T-cell (primary cell): ENCODE data around the gene NEUROG2. TPM values are rescaled to one million over a fixed set of nuclear protein-coding genes. Genes with fewer than 3 reads are reported as not detected.

Experiments used
- ATAC-seq, 4 experiments: fragments of 200-7000 bp in 3 of 4; fragments of 150-1000 bp in 1 of 4; cut with Tn5 transposase; replicated peaks in 1 of 4; 1 replicate in 3 of 4; 2 replicates in 1 of 4; pipeline ENCODE4 v1.10.0; 2021; ENCODE audit warnings: moderate library complexity in 3 of 4, mild to moderate bottlenecking in 2 of 4, moderate number of reproducible peaks in 1 of 4
- CTCF ChIA-PET, 2 donors: fragments of 300-600 bp; sonication (Branson Sonifier 250); formaldehyde crosslinking; loops; one replicate each; lab custom pipeline; 2022; ENCODE audit warnings: antibody characterized with exemption in 2 of 2; lab: Charles Lee
- POLR2A ChIA-PET, 2 donors: fragments of 300-600 bp; sonication (Branson Sonifier 250); formaldehyde crosslinking; loops; one replicate each; lab custom pipeline; 2022; ENCODE audit warnings: antibody characterized with exemption in 2 of 2; lab: Charles Lee
- DNase-seq, 35 experiments: peaks; one replicate each; pipeline versions ENCODE4 v3.0.0 to v3.0.0-alpha.2; 2013 to 2023
- H3K27ac ChIP-seq: one replicate; pipeline ENCODE4 v1.5.1; 2013; ENCODE audit warnings: low read length
- H3K27me3 ChIP-seq, 2 experiments: replicated peaks in 1 of 2; 1 replicate in 1 of 2; 2 replicates in 1 of 2; pipeline versions ENCODE4 v1.6.1 to v1.7.0; 2013; ENCODE audit warnings: low read length in 1 of 2, mixed read lengths in 1 of 2; ENCODE audit not compliant: control insufficient read depth in 2 of 2, insufficient read depth in 2 of 2; ENCODE audit errors: extremely low read depth in 1 of 2
- H3K36me3 ChIP-seq, 2 donors: 1 replicate in 1 of 2; 2 replicates in 1 of 2; pipeline versions ENCODE4 v1.6.1 to v1.7.0; 2013; ENCODE audit warnings: low read length in 1 of 2; ENCODE audit not compliant: control insufficient read depth in 2 of 2, insufficient read depth in 1 of 2; ENCODE audit errors: extremely low read depth in 1 of 2
- H3K4me1 ChIP-seq, 2 experiments: 1 replicate in 1 of 2; 2 replicates in 1 of 2; pipeline versions ENCODE4 v1.6.1 to v1.7.0; 2013; ENCODE audit warnings: low read length in 2 of 2, mixed read lengths in 1 of 2; ENCODE audit not compliant: insufficient read depth in 2 of 2, control insufficient read depth in 1 of 2; ENCODE audit errors: extremely low read depth in 1 of 2
- H3K4me3 ChIP-seq, 2 donors: 1 replicate in 1 of 2; 2 replicates in 1 of 2; pipeline versions ENCODE4 v1.5.1 to v1.7.0; 2013; ENCODE audit warnings: mild to moderate bottlenecking in 2 of 2, low read length in 1 of 2, moderate library complexity in 1 of 2; ENCODE audit not compliant: control insufficient read depth in 1 of 2; ENCODE audit errors: extremely low read depth in 1 of 2
- H3K9me3 ChIP-seq: 2 replicates; pipeline ENCODE4 v1.7.0; 2013
- H3K27ac Mint-ChIP-seq, 2 donors: one replicate each; pipeline ENCODE4 v1.8.0; 2020 to 2021; ENCODE audit warnings: mild to moderate bottlenecking in 2 of 2, mixed read lengths in 2 of 2
- H3K27me3 Mint-ChIP-seq, 2 donors: one replicate each; pipeline ENCODE4 v1.8.0; 2021 to 2022; ENCODE audit warnings: mixed read lengths in 2 of 2
- H3K36me3 Mint-ChIP-seq: one replicate; pipeline ENCODE4 v1.8.0; 2021; ENCODE audit warnings: mixed read lengths
- H3K4me1 Mint-ChIP-seq, 3 donors: one replicate each; pipeline ENCODE4 v1.8.0; 2020 to 2022; ENCODE audit warnings: mixed read lengths in 3 of 3, mild to moderate bottlenecking in 1 of 3
- H3K4me3 Mint-ChIP-seq, 3 donors: one replicate each; pipeline ENCODE4 v1.8.0; 2020 to 2022; ENCODE audit warnings: mild to moderate bottlenecking in 3 of 3, mixed read lengths in 3 of 3, moderate library complexity in 3 of 3
- H3K9me3 Mint-ChIP-seq, 3 donors: one replicate each; pipeline ENCODE4 v1.8.0; 2020 to 2022; ENCODE audit warnings: mixed read lengths in 3 of 3
- WGBS: methylation state at CpG from one replicate; pipeline ENCODE4 v1.1.5; 2013; ENCODE audit warnings: missing lambda C conversion rate; ENCODE audit not compliant: insufficient coverage; 5-methylcytosine and 5-hydroxymethylcytosine counted together
- total RNA-seq, 35 experiments: library from RNA in 6 of 35; stranded (reverse) in 6 of 35; fragments of 120-200 nt in 1 of 35; gene quantifications; one replicate each; pipeline versions ENCODE4 v1.2.1 to v1.2.4 and lab custom pipeline; 2013 to 2026

The NEUROG2 gene
- total RNA-seq, 5 donors from 2014 or later (not counting 1 experiment from before 2014, with no cell fraction given): not detected

DNA sequence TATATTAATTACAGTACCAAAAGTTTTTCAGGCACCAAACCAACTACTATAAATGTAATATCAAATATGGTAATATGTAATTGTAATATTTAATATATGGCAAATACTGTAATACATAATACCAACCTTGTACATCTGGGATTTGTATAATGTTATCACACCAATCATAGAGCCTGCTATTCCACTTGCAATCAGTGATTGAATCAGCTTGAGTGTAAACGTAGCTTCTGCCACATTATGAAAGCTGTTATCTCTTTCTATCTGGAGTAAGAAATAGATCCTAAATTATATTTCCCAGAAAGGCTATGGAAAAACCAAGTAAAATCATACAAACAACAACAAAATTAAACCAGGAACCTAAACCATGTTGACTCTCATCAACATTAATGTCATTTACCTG lies 24.7 kb upstream of the NEUROG2 start:
- Mint-ChIP-seq H3K4me1 (no peaks in the 10 kb centered on the region), H3K36me3 (peaks cover 10% of the 10 kb centered on the region), H3K27ac (no peak overlapping the region), H3K9me3 (no peaks in the 10 kb centered on the region), H3K27me3 (no peaks in the 10 kb centered on the region), H3K4me3 (no peak overlapping the region)
- no peaks in the 10 kb centered on the region for H3K4me1 ChIP-seq
- H3K36me3 ChIP-seq: no peaks in the 10 kb centered on the region
- H3K9me3 ChIP-seq: no peaks in the 10 kb centered on the region
- no peak overlapping the region for H3K27ac ChIP-seq
- H3K4me3 ChIP-seq: no peak overlapping the region
- no peak for ATAC-seq
- DNase-seq: no peak
- ChIA-PET POLR2A (no interaction called here), CTCF (interaction anchor here in 1 of 2 donors (0.6 kb wide), 1 partner anchor 15 kb away, joined by 3 read pairs; no protein-coding TSS in a partner anchor)
- WGBS: no CpG with 5 or more reads among the region's 1 CpG
- no peaks in the 10 kb centered on the region for H3K27me3 ChIP-seq

DNA sequence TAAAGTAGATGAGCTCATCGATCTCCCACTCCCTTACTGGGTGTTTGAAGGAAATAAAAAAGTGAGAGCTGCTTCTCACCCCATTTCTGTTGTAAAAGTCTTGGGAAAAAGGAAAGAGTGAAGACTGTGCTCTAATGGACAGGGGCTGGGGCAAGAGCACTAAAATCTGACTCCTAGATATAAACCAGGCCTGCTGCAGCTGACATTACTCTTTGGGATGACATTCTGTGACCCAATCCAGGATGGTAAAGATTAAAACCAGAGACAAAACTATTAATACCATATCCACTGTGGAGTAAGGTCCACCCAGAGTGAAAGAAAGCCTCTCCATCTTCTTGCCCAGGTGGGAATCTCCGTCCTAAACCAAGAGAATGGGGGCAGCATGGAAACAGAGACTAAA lies 20.1 kb upstream of the NEUROG2 start:
- no peaks in the 10 kb centered on the region for H3K9me3 Mint-ChIP-seq
- H3K27ac Mint-ChIP-seq: no peak overlapping the region
- no peak overlapping the region for H3K4me3 ChIP-seq
- DNase-seq: no peak
- peaks cover 1 to 9% of the 10 kb centered on the region in 2 donors for H3K27me3 Mint-ChIP-seq
- H3K4me3 Mint-ChIP-seq: no peak overlapping the region
- H3K4me1 ChIP-seq: no peaks in the 10 kb centered on the region
- POLR2A ChIA-PET: no interaction called here
- no peak overlapping the region for H3K27ac ChIP-seq
- peaks cover 0 to 5% of the 10 kb centered on the region in 2 experiments for H3K27me3 ChIP-seq
- peaks cover 6% of the 10 kb centered on the region for H3K36me3 Mint-ChIP-seq
- CTCF ChIA-PET: no interaction called here
- H3K9me3 ChIP-seq: no peaks in the 10 kb centered on the region
- ATAC-seq: no peak
- no peaks in the 10 kb centered on the region for H3K36me3 ChIP-seq
- WGBS: no CpG with 5 or more reads among the region's 2 CpGs
- no peaks in the 10 kb centered on the region for H3K4me1 Mint-ChIP-seq

DNA sequence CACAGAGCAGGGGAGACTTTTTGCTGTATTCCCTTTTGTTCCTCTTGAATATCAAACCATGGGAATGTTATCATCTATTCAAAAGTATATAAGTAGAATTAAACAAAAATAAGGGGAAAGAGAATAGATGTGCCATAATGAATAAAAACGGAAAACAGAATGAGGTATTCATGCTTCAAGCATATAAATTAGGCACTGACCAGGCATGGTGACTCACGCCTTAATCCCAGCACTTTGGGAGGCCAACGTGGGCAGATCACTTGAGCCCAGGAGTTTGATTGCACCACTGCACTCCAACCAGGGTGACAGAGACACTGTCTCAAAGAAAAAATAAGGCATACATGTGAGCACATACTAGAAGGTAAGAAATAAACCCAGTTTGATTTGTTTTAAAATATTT lies 16.3 kb upstream of the NEUROG2 start:
- Histone ChIP-seq H3K9me3 (no peaks in the 10 kb centered on the region), H3K4me3 (no peak overlapping the region), H3K4me1 (no peaks in the 10 kb centered on the region), H3K27ac (no peak overlapping the region), H3K36me3 (no peaks in the 10 kb centered on the region), H3K27me3 (peaks cover 0 to 17% of the 10 kb centered on the region in 2 experiments)
- ChIA-PET CTCF (interaction anchor here in 1 of 2 donors (0.6 kb wide), 1 partner anchor 1860 kb away, joined by 3 read pairs; no protein-coding TSS in a partner anchor), POLR2A (interaction anchor here in 1 of 2 donors (0.6 kb wide), 1 partner anchor 416 kb away, joined by 5 read pairs; no protein-coding TSS in a partner anchor)
- H3K4me3 Mint-ChIP-seq: no peak overlapping the region
- WGBS: 79% methylated on average over 2 of the region's 3 CpGs
- DNase-seq (no peak), ATAC-seq (no peak)
- peaks cover 20 to 25% of the 10 kb centered on the region in 2 donors for H3K27me3 Mint-ChIP-seq
- no peaks in the 10 kb centered on the region for H3K9me3 Mint-ChIP-seq
- no peaks in the 10 kb centered on the region for H3K36me3 Mint-ChIP-seq
- no peaks in the 10 kb centered on the region for H3K4me1 Mint-ChIP-seq
- peak overlapping the region in 1 of 2 donors; percentile 36 for H3K27ac Mint-ChIP-seq

DNA sequence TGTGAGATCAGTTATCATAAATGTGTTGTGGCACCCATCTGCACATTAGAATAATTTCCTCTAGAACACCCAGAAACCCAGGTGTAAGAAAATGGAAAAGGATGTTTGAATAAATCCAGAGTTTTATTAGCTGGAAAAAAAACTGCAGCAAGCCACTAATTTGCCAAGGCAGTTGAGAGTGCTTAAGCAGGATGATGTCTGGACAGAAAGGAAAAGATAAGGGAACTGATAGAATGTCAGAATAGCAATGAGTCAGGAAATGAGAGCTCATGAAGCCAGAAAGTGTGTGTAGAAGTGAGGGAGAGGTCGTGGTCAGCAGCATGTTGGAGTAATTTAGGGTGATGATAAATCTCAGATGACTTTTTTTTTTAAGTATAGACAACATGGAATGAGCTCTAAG lies 15.2 kb upstream of the NEUROG2 start:
- no peak overlapping the region for H3K27ac ChIP-seq
- no peaks in the 10 kb centered on the region for H3K9me3 ChIP-seq
- no peak for ATAC-seq
- Mint-ChIP-seq H3K9me3 (no peaks in the 10 kb centered on the region), H3K27ac (no peak overlapping the region), H3K36me3 (no peaks in the 10 kb centered on the region), H3K4me3 (no peak overlapping the region), H3K27me3 (peaks cover 20 to 28% of the 10 kb centered on the region in 2 donors), H3K4me1 (no peaks in the 10 kb centered on the region)
- POLR2A ChIA-PET: interaction anchor here in 1 of 2 donors (1.0 kb wide), 1 partner anchor 43 kb away, joined by 3 read pairs; no protein-coding TSS in a partner anchor
- no peak for DNase-seq
- WGBS: 0% methylated on average over 1 of the region's 1 CpG
- no peak overlapping the region for H3K4me3 ChIP-seq
- peaks cover 0 to 17% of the 10 kb centered on the region in 2 experiments for H3K27me3 ChIP-seq
- no peaks in the 10 kb centered on the region for H3K36me3 ChIP-seq
- CTCF ChIA-PET: interaction anchor here in 1 of 2 donors (0.6 kb wide), 1 partner anchor 12 kb away, joined by 4 read pairs; no protein-coding TSS in a partner anchor
- no peaks in the 10 kb centered on the region for H3K4me1 ChIP-seq

DNA sequence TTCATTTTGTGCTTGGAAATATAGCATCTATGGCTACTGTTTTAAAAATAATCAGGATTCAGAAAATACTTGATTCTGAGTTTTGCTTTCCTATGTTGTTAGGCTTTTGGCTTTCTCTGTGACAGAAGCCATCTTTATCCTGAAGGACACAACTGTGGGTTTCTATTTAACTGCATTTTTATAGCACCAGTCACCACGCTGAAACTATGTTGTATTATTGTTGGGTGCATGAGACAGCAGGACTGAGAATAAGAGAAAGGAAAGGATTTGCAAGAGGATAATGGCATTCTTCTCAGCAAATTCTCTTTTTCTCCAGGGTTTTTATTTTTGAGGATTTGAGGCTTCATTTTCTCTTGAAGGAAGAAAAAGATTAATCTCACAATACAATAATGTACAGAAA lies 10.1 kb upstream of the NEUROG2 start:
- Histone ChIP-seq H3K4me1 (peaks cover 7 to 24% of the 10 kb centered on the region in 2 experiments), H3K27me3 (peaks cover 21 to 40% of the 10 kb centered on the region in 2 experiments), H3K27ac (no peak overlapping the region), H3K9me3 (no peaks in the 10 kb centered on the region), H3K36me3 (no peaks in the 10 kb centered on the region), H3K4me3 (no peak overlapping the region)
- no peak overlapping the region for H3K27ac Mint-ChIP-seq
- peaks cover 15 to 26% (median 25%) of the 10 kb centered on the region in 3 donors for H3K4me1 Mint-ChIP-seq
- 100% methylated on average over 1 of the region's 1 CpG for whole genome bisulfite sequencing
- ChIA-PET CTCF (interaction anchor here (0.6 to 2.3 kb wide), 2 partner anchors 23 to 60 kb away, joined by 3 to 10 read pairs; no protein-coding TSS in a partner anchor), POLR2A (no interaction called here)
- H3K27me3 Mint-ChIP-seq: peaks cover 37 to 51% of the 10 kb centered on the region in 2 donors
- no peaks in the 10 kb centered on the region for H3K36me3 Mint-ChIP-seq
- DNase-seq (no peak), ATAC-seq (no peak)
- H3K9me3 Mint-ChIP-seq: no peaks in the 10 kb centered on the region
- H3K4me3 Mint-ChIP-seq: no peak overlapping the region

DNA sequence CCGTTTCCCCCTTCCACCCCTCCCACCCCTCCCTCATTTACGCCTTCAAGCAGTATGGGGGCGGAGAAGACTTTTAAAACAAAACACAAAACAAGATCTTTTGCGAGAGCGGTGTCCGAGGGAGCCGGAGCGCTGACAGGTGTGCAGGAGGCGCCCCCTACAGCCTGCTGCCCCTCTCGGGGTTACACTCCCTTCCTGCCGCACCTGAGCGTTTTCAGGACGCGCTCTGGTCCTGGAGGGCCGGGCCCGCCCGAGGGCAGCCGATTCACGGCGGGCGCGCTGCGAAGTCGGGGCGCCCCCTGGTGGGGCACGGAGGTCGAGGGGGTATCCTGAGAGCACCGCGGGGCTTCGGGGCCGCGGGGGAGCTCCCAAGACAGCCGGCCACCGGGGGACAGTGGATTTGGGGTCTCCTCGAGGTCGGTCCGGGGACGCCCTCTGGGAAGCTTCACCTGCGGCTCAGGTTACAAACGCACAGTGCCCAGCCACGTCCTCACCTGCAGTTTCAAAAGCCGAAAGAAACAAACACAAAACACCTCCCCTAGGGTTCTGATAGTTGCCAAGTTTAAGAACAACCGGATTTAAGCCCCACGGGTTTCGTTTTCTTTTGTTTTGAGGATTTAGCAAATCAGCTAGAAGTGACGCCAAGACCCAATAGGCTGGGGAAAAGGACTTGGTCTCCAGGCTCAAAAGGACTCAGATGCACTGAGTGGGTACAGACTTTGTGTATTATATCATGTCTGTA lies 8.0 kb upstream of the NEUROG2 start:
- H3K4me1 ChIP-seq: peaks cover 7 to 32% of the 10 kb centered on the region in 2 experiments
- DNase-seq: peak; percentile 26 to 82 (median 61)
- H3K4me1 Mint-ChIP-seq: peaks cover 27 to 39% (median 38%) of the 10 kb centered on the region in 3 donors
- H3K27ac Mint-ChIP-seq: no peak overlapping the region
- ChIA-PET CTCF (interaction anchor here (0.5 to 2.9 kb wide), 15 partner anchors 12 to 429 kb away, joined by 3 to 10 read pairs (median 3); no protein-coding TSS in a partner anchor), POLR2A (interaction anchor here (0.5 to 1.3 kb wide), 3 partner anchors 27 to 574 kb away, joined by 3 read pairs; no protein-coding TSS in a partner anchor)
- peak; percentile 78 to 88 (median 84) for ATAC-seq
- peaks cover 42 to 56% of the 10 kb centered on the region in 2 donors for H3K27me3 Mint-ChIP-seq
- no peaks in the 10 kb centered on the region for H3K36me3 ChIP-seq
- WGBS: 2% methylated on average over 32 of the region's 46 CpGs
- peaks cover 2% of the 10 kb centered on the region for H3K9me3 ChIP-seq
- peak overlapping the region; percentile 84 to 92 (median 87) for H3K4me3 Mint-ChIP-seq
- H3K27me3 ChIP-seq: peaks cover 30 to 42% of the 10 kb centered on the region in 2 experiments
- H3K9me3 Mint-ChIP-seq: peaks cover 0 to 6% (median 0%) of the 10 kb centered on the region in 3 donors
- no peak overlapping the region for H3K27ac ChIP-seq
- peak overlapping the region; percentile 39 to 75 for H3K4me3 ChIP-seq
- H3K36me3 Mint-ChIP-seq: no peaks in the 10 kb centered on the region
